Epithelial cell of proximal tubule (primary cell): ENCODE measurements around the gene SYNGR2. TPM values are rescaled to one million over a fixed set of nuclear protein-coding genes. Genes with fewer than 3 reads are reported as not detected.
"Not testable (repeated sequence)": the region's sequence is repeated elsewhere in the genome, so short reads cannot be mapped to it uniquely, and the experiment has no call there.

Experiments
- DNase-seq: peaks from one replicate; pipeline ENCODE4 v3.0.0-alpha.2; 2011; ENCODE audit warnings: low read depth
- H3K4me3 ChIP-seq: 2 replicates; pipeline ENCODE4 v1.5.1; 2011; ENCODE audit warnings: low read depth, mild to moderate bottlenecking, low read length
- CTCF ChIP-seq: conservative IDR thresholded peaks from 2 replicates; pipeline ENCODE4 v1.5.1; 2012; ENCODE audit warnings: low read depth, mild to moderate bottlenecking, low read length
- total RNA-seq: library from RNA; depleted of rRNA; stranded (reverse); fragments of >200 nt; gene quantifications from 2 replicates; pipeline ENCODE4 v1.2.3, GENCODE V29; 2015

SYNGR2 gene
- total RNA-seq, 1 donor from 2014 or later: 137 TPM

DNA sequence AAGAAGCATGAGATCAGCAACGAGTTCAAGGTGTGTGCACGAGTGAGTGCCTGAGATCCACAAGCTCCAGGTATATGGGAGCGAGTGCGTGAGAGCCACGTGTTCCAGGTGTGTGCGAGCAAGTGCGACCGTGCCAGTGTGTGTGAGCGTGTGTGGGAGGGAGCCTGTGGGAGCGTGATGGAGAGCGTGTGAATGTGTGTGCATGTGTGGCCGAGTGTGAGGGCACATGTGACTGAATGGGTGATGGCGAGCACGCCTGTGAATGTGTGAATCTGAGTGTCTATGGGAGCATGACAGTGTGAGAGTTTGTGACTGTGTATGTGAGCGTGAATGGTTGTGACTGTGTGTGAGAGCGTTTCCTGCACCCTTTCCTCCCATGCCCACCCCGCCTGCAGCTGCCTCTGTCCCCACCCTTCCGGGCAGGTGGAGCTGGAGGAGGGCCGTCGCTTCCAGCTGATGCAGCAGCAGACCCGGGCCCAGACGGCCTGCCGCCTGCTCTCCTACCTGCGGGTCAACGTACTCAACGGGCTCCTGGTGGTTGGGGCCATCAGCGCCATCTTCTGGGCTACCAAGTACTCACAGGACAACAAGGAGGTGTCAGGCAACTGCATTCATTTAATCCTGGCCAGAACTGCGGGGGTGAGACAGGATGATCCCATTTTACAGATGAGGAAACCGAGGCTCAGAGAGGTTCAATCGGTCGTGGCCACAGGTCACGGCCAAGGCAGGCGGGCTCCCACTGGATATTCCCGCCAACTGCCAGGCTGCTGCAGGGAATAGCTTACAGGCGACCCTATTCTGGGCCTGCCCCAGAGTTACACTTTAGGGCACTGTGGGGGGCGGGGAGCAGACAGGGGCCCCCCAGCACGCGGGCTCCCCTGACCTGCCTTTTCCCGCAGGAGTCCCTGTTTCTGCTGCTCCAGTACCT is 34.1 kb upstream of the SYNGR2 start:
- no peak for DNase-seq
- TF ChIP-seq CTCF: peak; percentile 65
- H3K4me3 ChIP-seq: no peak overlapping the region

DNA sequence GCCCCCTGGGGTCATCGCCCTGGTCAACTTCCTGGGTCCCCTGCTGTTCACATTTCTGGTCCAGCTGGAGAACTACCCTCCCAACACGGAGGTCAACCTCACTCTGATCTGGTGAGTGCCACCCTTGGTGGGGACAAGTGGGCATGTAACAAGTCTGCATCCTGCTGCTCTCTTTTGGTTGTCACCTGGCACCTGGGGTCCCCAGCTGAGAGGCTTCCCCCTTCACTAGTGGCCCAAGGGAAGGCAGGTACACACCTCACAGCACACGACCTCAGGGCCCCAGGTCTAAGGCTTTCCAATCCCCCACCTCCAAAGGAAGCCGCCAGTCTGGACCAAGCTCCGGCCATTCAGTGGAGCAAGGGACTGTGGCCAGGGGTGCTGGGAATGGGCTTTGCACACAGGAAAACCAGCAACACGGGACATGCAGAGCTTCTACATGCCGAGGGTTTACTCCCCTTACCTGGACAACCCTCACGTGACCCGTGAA is 33.4 kb upstream of the SYNGR2 start:
- H3K4me3 ChIP-seq: no peak overlapping the region
- no peak for DNase-seq
- TF ChIP-seq CTCF: no peak

DNA sequence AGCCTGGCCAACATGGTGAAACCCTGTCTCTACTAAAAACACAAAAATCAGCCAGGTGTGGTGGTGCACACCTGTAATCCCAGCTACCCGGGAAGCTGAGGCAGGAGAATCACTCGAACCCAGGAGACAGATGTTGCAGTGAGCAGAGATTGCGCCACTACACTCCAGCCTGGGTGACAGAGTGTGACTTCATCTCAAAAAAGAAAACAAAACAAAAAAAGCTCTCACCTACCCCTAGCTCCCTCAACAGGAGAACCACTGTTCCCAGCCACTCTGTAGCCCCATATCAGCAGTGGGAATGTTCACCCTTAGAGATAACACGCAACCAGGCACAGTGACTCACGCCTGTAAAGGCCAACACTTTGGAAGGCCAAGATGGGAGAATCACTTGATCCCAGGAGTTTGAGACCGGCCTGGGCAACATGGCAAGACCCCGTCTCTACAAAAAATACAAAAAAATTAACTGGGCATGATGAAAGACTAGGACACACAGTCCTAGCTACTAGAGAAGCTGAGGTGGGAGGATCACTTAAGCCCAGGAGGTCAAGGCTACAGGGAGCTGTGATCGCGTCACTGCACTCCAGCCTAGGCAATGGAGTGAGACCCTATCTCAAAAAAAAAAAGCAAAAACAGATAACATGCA is 32.4 kb upstream of the SYNGR2 start:
- TF ChIP-seq CTCF: no peak
- no peak for DNase-seq

DNA sequence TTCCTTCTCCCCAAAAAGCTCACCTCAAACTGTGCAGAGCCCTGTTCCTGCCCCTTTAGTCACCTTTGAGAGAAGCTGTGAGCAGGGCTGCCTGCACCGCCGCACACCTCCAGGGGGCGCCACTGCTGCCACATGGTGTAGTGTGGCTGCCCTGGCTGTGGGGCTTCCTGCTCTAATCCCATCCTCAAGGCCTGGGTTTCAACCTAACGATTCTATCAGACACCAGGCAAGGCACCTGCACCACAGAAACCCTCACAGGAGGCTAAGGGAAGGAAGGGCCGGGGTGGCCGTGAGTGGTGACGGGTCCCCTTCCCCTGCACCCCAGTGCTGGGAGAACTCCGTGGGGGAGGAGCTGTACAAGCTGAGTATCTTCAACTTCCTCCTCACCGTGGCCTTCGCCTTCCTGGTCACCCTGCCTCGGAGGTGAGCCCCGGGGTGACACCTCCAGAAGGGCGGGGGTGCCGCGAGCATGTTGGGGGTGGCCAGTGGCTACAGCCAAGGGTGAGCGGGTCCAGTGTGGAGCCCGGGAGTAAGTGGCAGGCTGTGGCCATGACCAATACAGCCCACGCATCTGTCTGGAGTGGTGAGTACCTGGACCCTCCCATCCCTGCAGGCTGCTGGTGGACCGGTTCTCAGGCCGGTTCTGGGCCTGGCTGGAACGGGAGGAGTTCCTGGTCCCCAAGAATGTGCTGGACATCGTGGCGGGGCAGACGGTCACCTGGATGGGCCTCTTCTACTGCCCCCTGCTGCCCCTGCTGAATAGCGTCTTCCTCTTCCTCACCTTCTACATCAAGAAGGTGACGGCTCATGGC is 30.8 kb upstream of the SYNGR2 start:
- H3K4me3 ChIP-seq: no peak overlapping the region
- peak; percentile 52 for TF ChIP-seq CTCF
- no peak for DNase-seq

More for the DNA sequence above, 32.4 kb upstream of the SYNGR2 start:
- no peak overlapping the region for H3K4me3 ChIP-seq

DNA sequence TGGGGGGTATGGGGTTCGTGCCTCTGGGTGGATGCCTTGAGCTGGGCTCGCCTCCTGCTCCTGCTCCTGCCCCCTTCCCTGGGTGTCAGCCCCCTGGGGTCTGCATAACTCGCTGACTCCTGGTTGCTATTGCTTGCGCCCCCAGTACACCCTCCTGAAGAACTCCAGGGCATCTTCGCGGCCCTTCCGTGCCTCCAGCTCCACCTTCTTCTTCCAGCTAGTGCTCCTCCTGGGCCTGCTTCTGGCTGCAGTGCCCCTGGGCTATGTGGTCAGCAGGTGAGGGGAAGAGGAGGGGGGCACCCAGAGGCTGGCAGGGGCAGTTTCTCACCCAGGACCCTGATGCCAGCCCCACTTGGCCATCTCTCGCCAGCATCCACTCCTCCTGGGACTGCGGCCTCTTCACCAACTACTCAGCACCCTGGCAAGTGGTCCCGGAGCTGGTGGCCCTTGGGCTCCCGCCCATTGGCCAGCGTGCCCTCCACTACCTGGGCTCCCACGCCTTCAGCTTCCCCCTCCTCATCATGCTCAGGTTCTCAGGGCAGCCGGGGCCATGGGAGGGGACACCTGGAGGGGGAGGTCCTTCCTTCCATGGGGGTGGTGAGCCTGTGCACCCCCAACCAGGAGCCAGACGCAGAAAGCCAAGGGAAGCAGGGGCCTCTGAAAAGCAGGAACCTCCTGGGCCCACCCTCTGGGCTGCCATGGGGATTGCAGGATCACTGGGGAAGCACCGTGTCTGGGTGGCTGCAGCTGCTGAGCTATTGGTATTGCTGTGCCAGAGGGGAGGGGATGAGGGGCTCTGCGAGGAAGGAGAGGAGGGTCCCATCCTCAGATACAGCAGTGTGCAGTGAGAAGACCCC is 29.9 kb upstream of the SYNGR2 start:
- no peak overlapping the region for H3K4me3 ChIP-seq
- DNase-seq: no peak
- no peak for TF ChIP-seq CTCF

DNA sequence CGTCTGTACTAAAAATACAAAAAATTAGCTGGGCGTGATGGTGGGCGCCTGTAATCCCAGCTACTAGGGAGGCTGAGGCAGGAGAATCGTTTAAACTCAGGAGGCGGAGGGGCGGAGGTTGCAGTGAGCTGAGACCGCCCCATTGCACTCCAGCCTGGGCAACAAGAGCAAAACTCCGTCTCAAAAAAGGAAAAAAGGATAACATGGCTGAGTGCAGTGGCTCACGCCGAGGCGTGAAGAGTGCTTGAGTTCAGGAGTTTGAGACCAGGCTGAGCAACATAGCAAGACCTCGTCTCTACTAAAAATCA is 28.6 kb upstream of the SYNGR2 start:
- not testable (repeated sequence) for H3K4me3 ChIP-seq, DNase-seq
